Endodermal cell (in vitro differentiated cells): Measurements from ENCODE around the gene FAM3D. TPM values are rescaled to one million over a fixed set of nuclear protein-coding genes. Genes with fewer than 3 reads are reported as not detected.

Source experiments
- DNase-seq: peaks from one replicate; pipeline ENCODE4 v3.0.0-alpha.2; 2017
- H3K27ac ChIP-seq: 2 replicates; pipeline ENCODE4 v1.5.1; 2013; ENCODE audit warnings: mild to moderate bottlenecking, low read depth, low read length, moderate library complexity
- H3K27me3 ChIP-seq: 2 replicates; pipeline ENCODE4 v1.6.1; 2013; ENCODE audit warnings: mild to moderate bottlenecking, low read length, moderate library complexity; ENCODE audit not compliant: insufficient read depth, control insufficient read depth, poor library complexity, severe bottlenecking
- H3K36me3 ChIP-seq: 2 replicates; pipeline ENCODE4 v1.7.0; 2013; ENCODE audit warnings: mild to moderate bottlenecking, low read length, moderate library complexity; ENCODE audit not compliant: control insufficient read depth, insufficient read depth
- H3K4me1 ChIP-seq: one replicate; pipeline ENCODE4 v1.7.0; 2013; ENCODE audit warnings: low read length; ENCODE audit not compliant: control insufficient read depth, insufficient read depth
- H3K4me3 ChIP-seq: 2 replicates; pipeline ENCODE4 v1.5.1; 2013; ENCODE audit warnings: mild to moderate bottlenecking, low read length, moderate library complexity
- H3K9ac ChIP-seq: 2 replicates; pipeline ENCODE4 v1.6.1; 2013; ENCODE audit warnings: mild to moderate bottlenecking, low read length, moderate library complexity; ENCODE audit not compliant: poor library complexity, severe bottlenecking; ENCODE audit errors: extremely low read depth
- H3K9me3 ChIP-seq: 2 replicates; pipeline ENCODE4 v1.6.1; 2013; ENCODE audit warnings: mild to moderate bottlenecking, low read length, moderate library complexity; ENCODE audit not compliant: control insufficient read depth
- H3K27ac Mint-ChIP-seq: 2 replicates; pipeline ENCODE4 v1.8.0; 2020; ENCODE audit warnings: mixed read lengths
- H3K27me3 Mint-ChIP-seq: 2 replicates; pipeline ENCODE4 v1.8.0; 2021; ENCODE audit warnings: mild to moderate bottlenecking, mixed read lengths; ENCODE audit not compliant: insufficient read depth
- H3K36me3 Mint-ChIP-seq: 2 replicates; pipeline ENCODE4 v1.8.0; 2020; ENCODE audit warnings: low read depth, mixed read lengths
- H3K4me1 Mint-ChIP-seq: 2 replicates; pipeline ENCODE4 v1.8.0; 2020; ENCODE audit warnings: mixed read lengths
- H3K4me3 Mint-ChIP-seq: 2 replicates; pipeline ENCODE4 v1.8.0; 2020; ENCODE audit warnings: mild to moderate bottlenecking, moderate library complexity, mixed read lengths
- H3K9me3 Mint-ChIP-seq: 2 replicates; pipeline ENCODE4 v1.8.0; 2020; ENCODE audit warnings: mild to moderate bottlenecking, mixed read lengths
- CTCF ChIP-seq: fragments of 200-600 bp; sonication (generic); conservative IDR thresholded peaks from 2 replicates; pipeline ENCODE4 v1.5.0; 2021; ENCODE audit warnings: antibody characterized with exemption, mild to moderate bottlenecking
- WGBS, 2 experiments: methylation state at CpG; one replicate each; pipeline versions ENCODE4 v1.1.5 to v1.1.7; 2013; ENCODE audit warnings: missing lambda C conversion rate in 2 of 2, mixed read lengths in 1 of 2; ENCODE audit not compliant: insufficient coverage in 1 of 2, insufficient read length in 1 of 2; 5-methylcytosine and 5-hydroxymethylcytosine counted together
- total RNA-seq, 2 donors: library from RNA; stranded (reverse); fragmentation: NEBNext Ultra II Directional in 1 of 2; extraction: Animal tissue kit (Norgen Biotek cat#: 25700) in 1 of 2; gene quantifications; 2 replicates in 1 of 2; 3 replicates in 1 of 2; pipeline ENCODE4 v1.2.1, GENCODE V29; 2021

The FAM3D gene
- total RNA-seq, 2 donors from 2014 or later, result not detected

- Histone ChIP-seq H3K27ac (no peak overlapping the region), H3K4me1 (no peaks in the 10 kb centered on the region), H3K27me3 (no peaks in the 10 kb centered on the region), H3K36me3 (no peaks in the 10 kb centered on the region), H3K4me3 (no peak overlapping the region), H3K9me3 (no peaks in the 10 kb centered on the region), H3K9ac (no peak overlapping the region)
- Mint-ChIP-seq H3K36me3 (no peaks in the 10 kb centered on the region), H3K27me3 (peaks cover 2% of the 10 kb centered on the region), H3K27ac (no peak overlapping the region), H3K4me1 (no peaks in the 10 kb centered on the region), H3K4me3 (no peak overlapping the region), H3K9me3 (no peaks in the 10 kb centered on the region)
- no peak for DNase-seq
- no peak for TF ChIP-seq CTCF
- WGBS, 2 experiments, result 81% methylated on average over 3 of the region's 3 CpGs; no CpG with 5 or more reads in 1 of the 2 experiments
These were observed 41.7 kb upstream of the FAM3D start for GRCh38 chr3:58708116-58708791.

GRCh38 chr3:58707390-58707930, 40.9 kb upstream of the FAM3D start:
- Histone ChIP-seq H3K36me3 (no peaks in the 10 kb centered on the region), H3K27ac (no peak overlapping the region), H3K4me1 (no peaks in the 10 kb centered on the region), H3K4me3 (no peak overlapping the region), H3K9ac (no peak overlapping the region), H3K9me3 (no peaks in the 10 kb centered on the region), H3K27me3 (no peaks in the 10 kb centered on the region)
- WGBS, 2 experiments, result 96 to 97% methylated on average over 3 of the region's 3 CpGs
- no peak for TF ChIP-seq CTCF
- Mint-ChIP-seq H3K27me3 (peaks cover 2% of the 10 kb centered on the region), H3K9me3 (no peaks in the 10 kb centered on the region), H3K4me3 (no peak overlapping the region), H3K36me3 (no peaks in the 10 kb centered on the region), H3K27ac (no peak overlapping the region), H3K4me1 (no peaks in the 10 kb centered on the region)
- no peak for DNase-seq

GRCh38 chr3:58706395-58707167, 40.0 kb upstream of the FAM3D start:
- no peaks in the 10 kb centered on the region for H3K27me3 Mint-ChIP-seq
- Histone ChIP-seq H3K4me3 (no peak overlapping the region), H3K4me1 (no peaks in the 10 kb centered on the region), H3K36me3 (no peaks in the 10 kb centered on the region), H3K9me3 (no peaks in the 10 kb centered on the region), H3K27me3 (no peaks in the 10 kb centered on the region), H3K27ac (no peak overlapping the region), H3K9ac (no peak overlapping the region)
- no peak overlapping the region for H3K27ac Mint-ChIP-seq
- no peak overlapping the region for H3K4me3 Mint-ChIP-seq
- no peak for DNase-seq
- 79 to 93% methylated on average over 2 of the region's 2 CpGs for WGBS, 2 experiments
- H3K4me1 Mint-ChIP-seq, result no peaks in the 10 kb centered on the region
- H3K36me3 Mint-ChIP-seq, result no peaks in the 10 kb centered on the region
- H3K9me3 Mint-ChIP-seq, result no peaks in the 10 kb centered on the region
- no peak for TF ChIP-seq CTCF
